KMS-11 (cell line): ENCODE data around the gene TRIM28.

ENCODE experiments used
- H2AFZ ChIP-seq: fragments of 200-600 bp; sonication (generic); 2 replicates; pipeline ENCODE4 v1.6.1; 2016; ENCODE audit warnings: antibody characterized with exemption, mixed run types, low read depth
- H3K27ac ChIP-seq: fragments of 200-600 bp; sonication (generic); 2 replicates; pipeline ENCODE4 v1.6.1; 2016; ENCODE audit warnings: mild to moderate bottlenecking, mixed run types
- H3K27me3 ChIP-seq: fragments of 200-600 bp; sonication (generic); 2 replicates; pipeline ENCODE4 v1.6.1; 2017; ENCODE audit warnings: mild to moderate bottlenecking, low read depth, mixed run types, moderate library complexity; ENCODE audit not compliant: insufficient read depth
- H3K36me3 ChIP-seq: fragments of 200-600 bp; sonication (generic); 2 replicates; pipeline ENCODE4 v1.6.1; 2017; ENCODE audit warnings: mild to moderate bottlenecking, mixed run types; ENCODE audit not compliant: insufficient read depth
- H3K4me1 ChIP-seq: fragments of 200-600 bp; sonication (generic); 2 replicates; pipeline ENCODE4 v1.6.1; 2016; ENCODE audit warnings: mild to moderate bottlenecking, low read depth, mixed run types; ENCODE audit not compliant: poor library complexity, severe bottlenecking
- H3K4me2 ChIP-seq: fragments of 200-600 bp; sonication (generic); 2 replicates; pipeline ENCODE4 v1.7.0; 2016; ENCODE audit warnings: mild to moderate bottlenecking, mixed run types
- H3K4me3 ChIP-seq: fragments of 200-600 bp; sonication (generic); IDR thresholded peaks from 2 replicates; pipeline ENCODE4 v1.6.1; 2017; ENCODE audit warnings: low read depth, low read length, mixed read lengths; ENCODE audit not compliant: insufficient read depth
- H3K79me2 ChIP-seq: fragments of 200-600 bp; sonication (generic); 2 replicates; pipeline ENCODE4 v1.6.1; 2016; ENCODE audit warnings: low read depth, mixed run types; ENCODE audit not compliant: insufficient read depth
- H3K9ac ChIP-seq: fragments of 200-600 bp; sonication (generic); 2 replicates; pipeline ENCODE4 v1.6.1; 2016; ENCODE audit warnings: mild to moderate bottlenecking, mixed run types
- H4K20me1 ChIP-seq: fragments of 200-600 bp; sonication (generic); 2 replicates; pipeline ENCODE4 v1.6.1; 2016; ENCODE audit warnings: mild to moderate bottlenecking, mixed run types; ENCODE audit not compliant: insufficient read depth
- TF ChIP-seq, protein P1 (sequence below): fragments of 200-600 bp; sonication (generic); conservative IDR thresholded peaks from 2 replicates; pipeline ENCODE4 v1.6.1; 2017; ENCODE audit warnings: low read depth, mild to moderate bottlenecking, antibody characterized with exemption, low read length, moderate library complexity, mixed read lengths

The TRIM28 gene

DNA sequence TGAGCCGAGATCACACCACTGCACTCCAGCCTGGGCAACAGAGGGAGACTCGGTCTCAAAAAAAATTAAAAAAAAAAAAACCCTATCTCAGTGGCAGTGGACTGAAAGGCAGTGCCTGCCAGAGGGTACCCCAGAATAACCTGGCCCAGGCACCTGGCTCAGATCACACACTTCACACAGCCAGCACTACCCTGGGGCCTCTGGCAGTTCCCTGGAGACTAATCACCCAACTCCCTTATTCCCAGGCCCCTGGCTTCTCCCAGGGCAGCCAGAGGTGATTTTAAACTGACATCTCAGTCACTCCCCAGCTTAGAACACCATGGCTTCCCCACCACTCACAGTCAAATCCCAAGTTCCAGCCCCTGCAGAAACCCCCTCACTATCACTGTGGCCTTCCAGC is 28.6 kb upstream of the TRIM28 start:
- H2AFZ ChIP-seq: no peak overlapping the region
- TF ChIP-seq, protein P1, sequence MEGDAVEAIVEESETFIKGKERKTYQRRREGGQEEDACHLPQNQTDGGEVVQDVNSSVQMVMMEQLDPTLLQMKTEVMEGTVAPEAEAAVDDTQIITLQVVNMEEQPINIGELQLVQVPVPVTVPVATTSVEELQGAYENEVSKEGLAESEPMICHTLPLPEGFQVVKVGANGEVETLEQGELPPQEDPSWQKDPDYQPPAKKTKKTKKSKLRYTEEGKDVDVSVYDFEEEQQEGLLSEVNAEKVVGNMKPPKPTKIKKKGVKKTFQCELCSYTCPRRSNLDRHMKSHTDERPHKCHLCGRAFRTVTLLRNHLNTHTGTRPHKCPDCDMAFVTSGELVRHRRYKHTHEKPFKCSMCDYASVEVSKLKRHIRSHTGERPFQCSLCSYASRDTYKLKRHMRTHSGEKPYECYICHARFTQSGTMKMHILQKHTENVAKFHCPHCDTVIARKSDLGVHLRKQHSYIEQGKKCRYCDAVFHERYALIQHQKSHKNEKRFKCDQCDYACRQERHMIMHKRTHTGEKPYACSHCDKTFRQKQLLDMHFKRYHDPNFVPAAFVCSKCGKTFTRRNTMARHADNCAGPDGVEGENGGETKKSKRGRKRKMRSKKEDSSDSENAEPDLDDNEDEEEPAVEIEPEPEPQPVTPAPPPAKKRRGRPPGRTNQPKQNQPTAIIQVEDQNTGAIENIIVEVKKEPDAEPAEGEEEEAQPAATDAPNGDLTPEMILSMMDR: no peak
- H3K79me2 ChIP-seq: peaks cover 25% of the 10 kb centered on the region
- H4K20me1 ChIP-seq: no peaks in the 10 kb centered on the region
- H3K27ac ChIP-seq: no peak overlapping the region
- peaks cover 26% of the 10 kb centered on the region for H3K4me1 ChIP-seq
- H3K4me3 ChIP-seq: no peak overlapping the region
- no peaks in the 10 kb centered on the region for H3K36me3 ChIP-seq
- no peaks in the 10 kb centered on the region for H3K27me3 ChIP-seq
- H3K4me2 ChIP-seq: peak overlapping the region; percentile 94; the same call in 1 of the 2 replicates
- no peak overlapping the region for H3K9ac ChIP-seq

DNA sequence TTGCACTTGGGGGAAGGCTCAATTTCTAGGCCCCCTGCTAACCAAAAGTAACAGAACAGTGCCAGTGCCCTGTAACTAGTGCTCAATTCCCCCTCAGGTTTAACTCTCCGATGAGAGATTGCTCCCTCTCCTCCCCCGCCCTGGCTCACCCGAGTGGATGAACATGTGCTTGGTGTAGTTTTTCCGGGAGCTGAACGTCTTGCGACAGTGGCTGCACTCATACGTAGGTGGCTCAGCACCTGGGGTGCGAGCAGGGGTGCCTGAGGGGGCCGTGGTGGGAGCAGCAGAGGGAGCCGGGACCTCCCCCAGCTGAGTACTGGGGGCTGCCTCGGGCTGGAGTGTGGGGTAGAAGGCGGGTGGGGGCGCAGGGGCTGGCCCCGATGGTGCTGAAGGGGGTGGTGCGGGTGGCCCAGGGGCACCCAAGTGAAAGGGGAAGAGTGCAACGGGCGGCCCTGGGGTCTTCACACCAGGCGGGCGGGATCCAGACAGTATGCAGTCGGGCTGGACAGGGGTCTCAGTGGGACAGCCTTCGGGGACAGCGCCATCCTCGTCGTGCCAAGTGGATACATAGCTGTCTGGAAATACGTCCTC is 27.5 kb upstream of the TRIM28 start:
- H3K79me2 ChIP-seq: peaks cover 25% of the 10 kb centered on the region
- H4K20me1 ChIP-seq: no peaks in the 10 kb centered on the region
- H2AFZ ChIP-seq: no peak overlapping the region
- peaks cover 30% of the 10 kb centered on the region for H3K4me1 ChIP-seq
- TF ChIP-seq, protein P1: no peak
- no peak overlapping the region for H3K9ac ChIP-seq
- H3K36me3 ChIP-seq: no peaks in the 10 kb centered on the region
- H3K27me3 ChIP-seq: no peaks in the 10 kb centered on the region
- H3K4me3 ChIP-seq: no peak overlapping the region
- no peak overlapping the region for H3K27ac ChIP-seq
- H3K4me2 ChIP-seq: no peak overlapping the region

DNA sequence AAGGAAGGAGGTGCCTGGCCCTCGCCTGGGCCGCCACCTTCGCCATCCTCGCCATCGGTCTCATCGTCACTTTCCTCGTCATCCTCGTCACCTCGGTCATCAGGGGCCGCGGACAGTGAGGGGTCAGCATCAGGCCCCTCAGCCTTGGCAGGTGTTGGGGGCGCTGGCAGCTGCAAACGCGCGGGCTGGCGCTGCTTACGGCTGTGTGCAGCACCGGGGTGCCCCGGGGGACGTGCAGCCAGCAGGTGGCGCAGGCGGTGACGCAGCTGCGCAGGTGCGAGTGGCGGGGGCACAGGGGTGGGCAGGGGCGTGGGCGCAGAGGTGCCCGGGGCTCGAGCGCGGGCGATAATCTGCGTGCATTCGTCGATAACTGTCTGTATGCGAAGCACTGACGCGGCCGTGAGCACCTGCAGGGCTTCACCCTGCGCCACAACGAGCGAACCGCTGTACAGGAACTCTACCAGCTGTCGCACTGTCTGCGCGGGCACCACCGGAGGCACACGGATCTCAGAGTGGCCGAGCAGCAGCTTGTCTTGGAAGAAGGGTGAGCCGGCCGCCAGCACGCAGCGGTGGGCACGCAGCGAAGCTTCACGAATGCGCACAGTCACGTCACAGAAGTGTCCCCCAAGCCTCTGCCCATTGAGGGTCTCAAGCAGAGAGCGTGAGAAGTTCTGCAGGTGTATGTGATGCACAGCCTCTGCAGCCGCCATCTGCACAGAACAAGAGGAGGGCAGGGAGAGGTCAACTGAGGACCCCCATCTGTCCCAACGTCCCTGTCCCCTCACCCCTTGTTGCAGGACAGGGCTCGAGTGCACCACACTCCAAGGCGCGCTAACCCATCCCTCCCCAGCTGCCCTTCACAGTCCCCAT is 26.7 kb upstream of the TRIM28 start:
- Histone ChIP-seq H3K4me2 (no peak overlapping the region), H3K36me3 (no peaks in the 10 kb centered on the region), H3K9ac (no peak overlapping the region), H2AFZ (no peak overlapping the region), H3K4me3 (no peak overlapping the region), H4K20me1 (no peaks in the 10 kb centered on the region), H3K4me1 (peaks cover 30% of the 10 kb centered on the region), H3K79me2 (peaks cover 25% of the 10 kb centered on the region), H3K27me3 (no peaks in the 10 kb centered on the region), H3K27ac (no peak overlapping the region)
- TF ChIP-seq, protein P1: 0 out of 2 replicates have a peak, but pooled peaks have one; percentile 14

DNA sequence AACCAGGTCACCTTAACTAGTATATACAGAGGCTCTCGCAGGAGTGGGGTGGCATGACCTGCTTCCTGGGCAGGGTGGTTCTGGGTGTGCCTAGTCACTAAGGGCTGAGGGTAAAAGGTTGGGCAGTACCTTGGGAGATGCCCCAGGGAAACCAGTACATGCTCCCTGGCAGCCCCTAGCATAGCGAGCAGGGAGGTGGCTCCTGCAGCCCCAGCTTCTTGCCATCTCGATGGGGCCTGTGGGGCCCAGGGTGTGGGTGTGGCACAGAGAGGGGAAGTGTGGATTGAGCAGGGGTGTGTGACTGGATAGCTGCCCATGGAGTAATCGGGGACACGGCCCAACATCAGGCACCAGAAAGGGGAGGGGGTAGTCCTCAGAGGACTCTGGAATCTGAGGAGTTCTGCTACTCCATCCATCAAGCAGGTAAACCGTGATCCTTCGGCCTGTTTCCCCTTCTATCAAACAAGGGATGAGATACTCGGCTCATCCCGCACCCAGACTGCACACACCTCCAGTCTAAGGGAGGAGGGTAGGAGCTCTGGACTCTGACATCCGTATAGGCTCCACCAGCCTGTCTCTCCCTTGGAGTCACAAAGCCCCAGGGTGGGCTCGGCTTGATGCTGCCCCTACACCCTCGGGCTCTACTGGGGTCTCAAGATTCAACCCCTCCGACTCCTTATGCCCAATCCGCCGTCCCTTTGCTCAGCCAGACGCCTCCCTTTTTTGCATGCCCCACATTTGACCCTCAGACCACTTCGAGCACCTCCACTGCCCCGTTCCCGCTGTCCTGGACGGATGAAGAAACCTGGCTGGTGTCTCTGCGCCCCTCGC is 25.4 kb upstream of the TRIM28 start:
- Histone ChIP-seq H3K36me3 (no peaks in the 10 kb centered on the region), H3K27me3 (no peaks in the 10 kb centered on the region), H3K79me2 (peaks cover 25% of the 10 kb centered on the region), H2AFZ (peak overlapping the region; percentile 82), H4K20me1 (no peaks in the 10 kb centered on the region), H3K27ac (peak overlapping the region; percentile 83), H3K4me1 (peaks cover 27% of the 10 kb centered on the region), H3K4me3 (no peak overlapping the region), H3K9ac (peak overlapping the region; percentile 90), H3K4me2 (peak overlapping the region; percentile 51)
- TF ChIP-seq, protein P1: no peak
